H9 (cell line): ENCODE measurements around the gene SREBF1. TPM values are rescaled to one million over a fixed set of nuclear protein-coding genes. Genes with fewer than 3 reads are reported as not detected.

Experiments
- DNase-seq: peaks from one replicate; pipeline ENCODE4 v3.0.0-alpha.2; 2017
- H2AFZ ChIP-seq: one replicate; pipeline ENCODE4 v1.6.1; 2013; ENCODE audit warnings: mild to moderate bottlenecking, low read length, control low read depth, moderate library complexity
- H2AK5ac ChIP-seq: 2 replicates; pipeline ENCODE4 v1.6.1; 2013; ENCODE audit warnings: low read length, control low read depth, mixed read lengths; ENCODE audit not compliant: insufficient read length
- H2BK120ac ChIP-seq: one replicate; pipeline ENCODE4 v1.6.1; 2013; ENCODE audit warnings: low read depth, mild to moderate bottlenecking, low read length, control low read depth, inconsistent platforms; ENCODE audit not compliant: poor library complexity, severe bottlenecking
- H2BK12ac ChIP-seq: 2 replicates; pipeline ENCODE4 v1.6.1; 2013; ENCODE audit warnings: low read length, control low read depth, mixed read lengths, low read depth; ENCODE audit not compliant: insufficient read length
- H2BK15ac ChIP-seq: 2 replicates; pipeline ENCODE4 v1.6.1; 2013; ENCODE audit warnings: low read depth, low read length, control low read depth
- H2BK20ac ChIP-seq: one replicate; pipeline ENCODE4 v1.6.1; 2013; ENCODE audit warnings: low read depth, mild to moderate bottlenecking, low read length, control low read depth, inconsistent platforms; ENCODE audit not compliant: poor library complexity, severe bottlenecking
- H2BK5ac ChIP-seq: 2 replicates; pipeline ENCODE4 v1.6.1; 2013; ENCODE audit warnings: low read length, control low read depth, mixed read lengths; ENCODE audit not compliant: insufficient read length
- H3K14ac ChIP-seq: 2 replicates; pipeline ENCODE4 v1.6.1; 2013; ENCODE audit warnings: low read length, control low read depth; ENCODE audit not compliant: insufficient read depth
- H3K18ac ChIP-seq: 2 replicates; pipeline ENCODE4 v1.6.1; 2013; ENCODE audit warnings: low read depth, mild to moderate bottlenecking, mixed read lengths, low read length, control low read depth; ENCODE audit not compliant: insufficient read length
- H3K23ac ChIP-seq: 2 replicates; pipeline ENCODE4 v1.6.1; 2013; ENCODE audit warnings: low read length, control low read depth, mixed read lengths, low read depth; ENCODE audit not compliant: insufficient read length
- H3K23me2 ChIP-seq: 2 replicates; pipeline ENCODE4 v1.6.1; 2013; ENCODE audit warnings: low read depth, mild to moderate bottlenecking, mixed read lengths, low read length, control low read depth; ENCODE audit not compliant: insufficient read length, poor library complexity, severe bottlenecking
- H3K27ac ChIP-seq: 2 replicates; pipeline ENCODE4 v1.5.1; 2013; ENCODE audit warnings: low read length, control low read depth, mixed read lengths, low read depth; ENCODE audit not compliant: insufficient read length
- H3K27me3 ChIP-seq: 2 replicates; pipeline ENCODE4 v1.6.1; 2013; ENCODE audit warnings: low read length, control low read depth, inconsistent platforms; ENCODE audit not compliant: insufficient read depth
- H3K4ac ChIP-seq: 2 replicates; pipeline ENCODE4 v1.6.1; 2013; ENCODE audit warnings: low read depth, mild to moderate bottlenecking, control low read depth, inconsistent platforms, low read length, moderate library complexity
- H3K4me1 ChIP-seq: 2 replicates; pipeline ENCODE4 v1.6.1; 2013; ENCODE audit warnings: low read length, control low read depth, inconsistent platforms; ENCODE audit not compliant: insufficient read depth
- H3K4me2 ChIP-seq: 2 replicates; pipeline ENCODE4 v1.6.1; 2013; ENCODE audit warnings: low read length, control low read depth, mixed read lengths; ENCODE audit not compliant: insufficient read length, insufficient read depth
- H3K56ac ChIP-seq: 2 replicates; pipeline ENCODE4 v1.6.1; 2013; ENCODE audit warnings: low read depth, mild to moderate bottlenecking, mixed read lengths, low read length, control low read depth; ENCODE audit not compliant: insufficient read length
- H3K79me1 ChIP-seq: 2 replicates; pipeline ENCODE4 v1.6.1; 2013; ENCODE audit warnings: low read depth, mild to moderate bottlenecking, moderate library complexity, low read length, control low read depth, inconsistent platforms; ENCODE audit not compliant: insufficient read depth, poor library complexity, severe bottlenecking
- H3K79me2 ChIP-seq: 2 replicates; pipeline ENCODE4 v1.6.1; 2013; ENCODE audit warnings: low read length, control low read depth, inconsistent platforms; ENCODE audit not compliant: insufficient read depth
- H3K9ac ChIP-seq: 2 replicates; pipeline ENCODE4 v1.6.1; 2013; ENCODE audit warnings: low read length, control low read depth, mixed read lengths; ENCODE audit not compliant: insufficient read length; ENCODE audit errors: extremely low read depth
- H3K9me3 ChIP-seq: one replicate; pipeline ENCODE4 v1.6.1; 2013; ENCODE audit warnings: low read depth, low read length, inconsistent platforms; ENCODE audit not compliant: control insufficient read depth
- H3T11ph ChIP-seq: one replicate; pipeline ENCODE4 v1.6.1; 2013; ENCODE audit warnings: mild to moderate bottlenecking, low read length, control low read depth, inconsistent platforms
- H4K20me1 ChIP-seq: one replicate; pipeline ENCODE4 v1.6.1; 2013; ENCODE audit not compliant: control insufficient read depth, insufficient read length, insufficient read depth
- H4K5ac ChIP-seq: 2 replicates; pipeline ENCODE4 v1.6.1; 2013; ENCODE audit warnings: low read depth, mild to moderate bottlenecking, mixed read lengths, low read length, control low read depth; ENCODE audit not compliant: insufficient read length
- H4K8ac ChIP-seq: replicated peaks from 2 replicates; pipeline ENCODE4 v1.6.1; 2013; ENCODE audit warnings: low read length, control low read depth, mixed read lengths, low read depth; ENCODE audit not compliant: insufficient read length
- H4K91ac ChIP-seq: 2 replicates; pipeline ENCODE4 v1.6.1; 2013; ENCODE audit warnings: low read depth, mild to moderate bottlenecking, moderate library complexity, mixed read lengths, low read length, control low read depth; ENCODE audit not compliant: insufficient read length
- H3K27ac Mint-ChIP-seq, 3 experiments: 2 replicates in 2 of 3; 3 replicates in 1 of 3; pipeline ENCODE4 v1.8.0; 2020 to 2021; ENCODE audit warnings: mixed read lengths in 3 of 3, mild to moderate bottlenecking in 1 of 3, moderate library complexity in 1 of 3
- H3K27me3 Mint-ChIP-seq: 2 replicates; pipeline ENCODE4 v1.8.0; 2021; ENCODE audit warnings: low read depth, mild to moderate bottlenecking, moderate library complexity, mixed read lengths
- H3K36me3 Mint-ChIP-seq, 3 experiments: 2 replicates in 2 of 3; 3 replicates in 1 of 3; pipeline ENCODE4 v1.8.0; 2020 to 2021; ENCODE audit warnings: low read depth in 3 of 3, mixed read lengths in 3 of 3; ENCODE audit not compliant: insufficient read depth in 1 of 3
- H3K4me1 Mint-ChIP-seq, 2 experiments: 2 replicates each; pipeline ENCODE4 v1.8.0; 2020; ENCODE audit warnings: mixed read lengths in 2 of 2
- H3K4me3 Mint-ChIP-seq, 2 experiments: 2 replicates in 1 of 2; 3 replicates in 1 of 2; pipeline ENCODE4 v1.8.0; 2020 to 2021; ENCODE audit warnings: mild to moderate bottlenecking in 2 of 2, mixed read lengths in 2 of 2, moderate library complexity in 1 of 2
- H3K9me3 Mint-ChIP-seq, 2 experiments: 2 replicates in 1 of 2; 3 replicates in 1 of 2; pipeline ENCODE4 v1.8.0; 2020; ENCODE audit warnings: mild to moderate bottlenecking in 2 of 2, mixed read lengths in 2 of 2, moderate library complexity in 1 of 2
- CTCF ChIP-seq: fragments of 200-600 bp; sonication (generic); conservative IDR thresholded peaks from 3 replicates; pipeline ENCODE4 v1.8.0; 2021; ENCODE audit warnings: antibody characterized with exemption, mild to moderate bottlenecking
- WGBS: extraction: QIAGEN DNeasy Blood & Tissue Kit; methylation state at CpG from one replicate; pipeline ENCODE4 v1.1.7; 2013; ENCODE audit warnings: missing lambda C conversion rate, low lambda C conversion rate, mixed read lengths; ENCODE audit not compliant: insufficient read length; ENCODE audit errors: extremely low coverage; 5-methylcytosine and 5-hydroxymethylcytosine counted together
- total RNA-seq: library from RNA; stranded (reverse); gene quantifications from 2 replicates; pipeline ENCODE4 v1.2.1, GENCODE V29; 2021

SREBF1 gene
- total RNA-seq, 1 experiment from 2014 or later: 81.9 TPM

- no peaks in the 10 kb centered on the region for H3K9me3 ChIP-seq
- H3K4ac ChIP-seq: no peak overlapping the region
- WGBS: no CpG with 5 or more reads among the region's 27 CpGs
- H3K4me2 ChIP-seq: peak overlapping the region; percentile 51
- no peak for DNase-seq
- no peak overlapping the region for H3K18ac ChIP-seq
- no peak overlapping the region for H2BK20ac ChIP-seq
- no peak overlapping the region for H2AK5ac ChIP-seq
- Mint-ChIP-seq H3K36me3 (peaks cover 5 to 24% (median 14%) of the 10 kb centered on the region in 3 experiments), H3K4me3 (peak overlapping the region; percentile 59 to 72; a peak in 4 of 5 replicates), H3K9me3 (no peaks in the 10 kb centered on the region), H3K27ac (no peak overlapping the region), H3K4me1 (peaks cover 17 to 25% of the 10 kb centered on the region in 2 experiments), H3K27me3 (peaks cover 30% of the 10 kb centered on the region)
- H3K56ac ChIP-seq: no peak overlapping the region
- H2BK120ac ChIP-seq: no peak overlapping the region
- H2BK12ac ChIP-seq: no peak overlapping the region
- peaks cover 6% of the 10 kb centered on the region for H3K23me2 ChIP-seq
- H4K20me1 ChIP-seq: no peaks in the 10 kb centered on the region
- TF ChIP-seq CTCF: 0 out of 3 replicates have a peak, but pooled peaks have one; percentile 0
- no peak overlapping the region for H4K5ac ChIP-seq
- H3K4me1 ChIP-seq: no peaks in the 10 kb centered on the region; the same call in 1 of the 2 replicates
- H3K79me2 ChIP-seq: no peaks in the 10 kb centered on the region
- H2BK15ac ChIP-seq: no peak overlapping the region
- no peak overlapping the region for H4K91ac ChIP-seq
- H2BK5ac ChIP-seq: no peak overlapping the region
- H3K79me1 ChIP-seq: no peaks in the 10 kb centered on the region
- H3K9ac ChIP-seq: no peak overlapping the region
- peaks cover 8% of the 10 kb centered on the region; the same call in 1 of the 2 replicates for H3K27me3 ChIP-seq
- H3K23ac ChIP-seq: no peak overlapping the region
- H2AFZ ChIP-seq: no peak overlapping the region
- H4K8ac ChIP-seq: no peak overlapping the region
- no peak overlapping the region for H3K14ac ChIP-seq
- H3K27ac ChIP-seq: no peak overlapping the region
- H3T11ph ChIP-seq: no peak overlapping the region
Measured at GRCh38 chr17:17810895-17811248, 25.9 kb downstream of the SREBF1 start.
